GM21515 (cell line): ENCODE data around the gene SHISA7.
A peak's percentile ranks its signal among the peaks of the same experiment; 100 is the strongest.

Experiments
- ATAC-seq: cut with Tn5 transposase; IDR thresholded peaks from one replicate; pipeline ENCODE4 v1.9.1; 2021; ENCODE audit not compliant: unreplicated experiment

The SHISA7 gene

GRCh38 chr19:55482156-55482961 is 39.3 kb upstream of the SHISA7 start:
- ATAC-seq: no peak

- ATAC-seq: no peak
Measured at GRCh38 chr19:55481794-55482155, 38.7 kb upstream of the SHISA7 start.

DNA sequence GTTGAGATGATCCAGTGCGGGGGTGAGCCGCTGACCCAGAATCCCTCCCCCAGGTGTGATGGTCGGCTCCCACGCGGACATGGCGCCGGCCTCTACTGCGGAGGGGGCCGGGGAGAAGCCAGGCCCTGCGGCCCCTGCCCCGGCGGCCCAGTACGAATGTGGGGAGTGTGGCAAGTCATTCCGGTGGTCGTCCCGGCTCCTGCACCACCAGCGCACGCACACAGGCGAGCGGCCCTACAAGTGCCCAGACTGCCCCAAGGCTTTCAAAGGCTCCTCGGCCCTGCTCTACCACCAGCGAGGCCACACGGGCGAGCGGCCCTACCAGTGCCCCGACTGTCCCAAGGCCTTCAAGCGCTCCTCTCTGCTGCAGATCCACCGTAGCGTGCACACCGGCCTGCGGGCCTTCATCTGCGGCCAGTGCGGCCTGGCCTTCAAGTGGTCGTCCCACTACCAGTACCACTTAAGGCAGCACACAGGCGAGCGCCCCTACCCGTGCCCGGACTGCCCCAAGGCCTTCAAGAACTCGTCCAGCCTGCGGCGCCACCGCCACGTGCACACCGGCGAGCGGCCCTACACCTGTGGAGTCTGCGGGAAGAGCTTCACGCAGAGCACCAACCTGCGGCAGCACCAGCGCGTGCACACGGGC is 38.2 kb upstream of the SHISA7 start:
- ATAC-seq: no peak

DNA sequence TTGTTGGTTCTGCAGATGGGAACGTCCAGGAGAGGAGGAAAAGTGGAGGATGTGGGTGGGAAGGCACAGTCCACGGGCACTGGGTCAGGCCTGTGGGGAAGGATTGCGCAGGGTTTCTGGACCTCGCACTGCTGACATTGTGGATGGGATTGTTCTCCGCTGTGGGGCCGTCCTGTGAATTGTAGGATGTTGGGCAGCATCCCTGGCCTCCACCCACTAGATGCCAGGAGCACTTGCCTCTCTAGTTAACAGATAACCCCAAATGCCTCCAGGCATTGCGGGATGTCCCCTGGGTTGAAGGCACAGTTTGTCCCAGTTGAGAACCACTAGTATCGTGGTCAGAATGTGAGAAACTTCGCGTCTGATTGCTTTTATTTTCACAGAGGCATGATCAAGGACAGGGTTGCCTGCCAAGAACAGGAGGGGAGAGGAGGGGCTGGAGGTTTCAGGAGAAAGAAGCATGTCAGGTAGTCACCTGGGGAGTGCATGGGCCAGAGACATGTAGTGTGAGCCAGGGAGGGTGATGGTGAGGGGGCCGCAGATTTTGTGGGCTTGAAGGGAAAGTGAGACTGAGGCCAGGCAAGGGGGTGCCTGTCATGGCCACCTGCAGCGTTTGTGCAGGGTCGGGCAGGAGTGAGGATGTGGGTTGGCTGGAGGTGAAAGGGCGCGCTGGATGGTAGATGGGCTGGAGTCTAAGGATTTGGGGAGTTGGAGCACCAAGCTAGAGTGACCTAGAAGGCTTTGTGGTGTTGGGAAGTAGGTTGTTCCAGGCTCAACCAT is 36.5 kb upstream of the SHISA7 start:
- ATAC-seq: no peak

- ATAC-seq: no peak
Measured at GRCh38 chr19:55479045-55479444, 35.9 kb upstream of the SHISA7 start.

- no peak for ATAC-seq
Measured at GRCh38 chr19:55478364-55478763, 35.3 kb upstream of the SHISA7 start.

DNA sequence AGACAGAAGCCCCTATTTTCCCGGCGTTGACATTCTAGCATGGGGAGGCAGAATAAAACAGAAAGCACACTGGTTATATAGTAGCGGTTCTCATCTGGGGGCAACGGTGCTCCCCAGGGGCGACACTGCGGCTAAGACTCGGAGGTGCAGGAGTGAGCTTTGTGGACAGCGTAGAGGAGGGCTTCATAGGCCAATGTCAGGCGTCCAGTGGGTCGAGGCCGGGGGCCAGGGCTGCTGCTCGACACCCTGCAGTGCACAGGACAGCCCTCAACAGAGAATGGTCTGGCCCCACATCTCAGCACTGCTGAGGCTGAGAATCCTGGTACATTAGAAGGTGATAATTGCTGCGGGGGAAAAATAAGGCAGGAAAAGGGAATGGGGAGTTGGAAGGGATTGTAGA is 34.8 kb upstream of the SHISA7 start:
- no peak for ATAC-seq

GRCh38 chr19:55476100-55476775 is 33.1 kb upstream of the SHISA7 start, which contains the start of gene ZNF628:
TSS of gene ZNF628 (plus strand) at chr19:55476617. CDS start at chr19:55479911, 3,294 bp downstream.
- ATAC-seq: peak; percentile 82

DNA sequence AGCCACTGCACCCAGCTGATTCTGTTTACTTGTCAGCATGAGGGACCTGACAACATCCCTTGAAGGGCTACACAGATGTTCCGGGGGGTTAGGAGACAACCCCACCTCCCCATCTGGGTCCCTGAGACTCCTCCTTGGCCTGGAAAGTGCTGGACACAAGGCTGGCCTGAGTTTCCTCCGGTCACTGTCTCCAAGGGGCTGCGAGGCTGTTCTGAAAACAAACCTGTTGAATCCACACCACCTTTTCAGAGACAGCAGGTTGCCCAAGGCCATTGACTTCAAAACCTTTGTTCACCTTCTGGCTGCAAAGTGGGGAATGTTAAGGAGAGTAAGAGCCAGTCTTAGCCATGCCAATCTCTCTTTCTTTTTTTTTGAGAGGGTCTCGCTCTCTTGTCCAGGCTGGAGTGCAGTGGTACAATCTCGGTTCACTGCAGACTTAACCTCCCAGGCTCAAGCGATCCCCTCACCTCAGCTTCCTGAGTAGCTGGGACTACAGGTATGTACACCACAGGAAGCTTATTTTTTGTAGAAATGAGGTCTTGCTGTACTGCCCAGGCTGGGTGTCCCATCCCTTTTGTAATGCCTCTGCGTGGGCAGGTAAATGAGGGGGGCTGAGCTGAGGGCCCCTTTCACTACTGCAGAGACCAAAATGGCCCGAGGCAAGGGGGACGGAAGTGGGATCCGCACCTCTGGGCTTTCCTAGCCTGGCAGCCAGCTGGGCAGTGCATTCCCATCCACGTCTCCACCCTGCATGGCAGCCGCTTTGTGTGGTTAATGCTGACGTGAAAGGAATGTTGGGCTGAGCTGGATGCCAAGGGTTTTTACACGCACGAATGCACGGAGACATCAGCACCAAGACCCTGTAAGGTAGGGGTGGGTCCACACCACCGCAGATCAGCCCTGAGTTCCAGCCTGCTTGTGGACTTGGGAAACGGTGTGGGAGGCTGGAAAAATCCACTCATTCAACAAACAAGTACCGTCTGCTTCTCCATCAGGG is 31.5 kb upstream of the SHISA7 start:
- no peak for ATAC-seq

GRCh38 chr19:55473225-55474012 is 30.3 kb upstream of the SHISA7 start:
- ATAC-seq: no peak

DNA sequence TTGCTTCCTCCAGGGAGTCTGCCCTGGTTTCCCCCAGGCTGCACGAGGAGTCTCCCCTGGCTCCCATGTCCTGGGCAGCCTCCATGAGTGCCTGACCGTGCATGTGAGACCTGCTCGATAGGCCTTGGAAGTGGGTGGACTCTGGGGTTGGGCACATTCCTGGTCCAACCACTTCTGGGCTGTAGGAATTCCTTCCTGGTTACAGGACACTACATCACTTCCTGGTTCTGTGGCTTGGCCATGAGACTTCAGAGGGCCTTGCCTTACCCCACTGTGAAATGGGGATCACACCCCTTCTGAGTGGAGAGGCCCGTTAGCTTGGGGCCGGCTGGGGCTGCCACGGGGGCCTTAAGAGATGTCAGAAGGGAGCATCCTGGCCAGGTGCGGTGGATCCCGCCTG is 29.4 kb upstream of the SHISA7 start:
- no peak for ATAC-seq

- ATAC-seq: no peak
Measured at GRCh38 chr19:55471266-55471665, 28.2 kb upstream of the SHISA7 start.

DNA sequence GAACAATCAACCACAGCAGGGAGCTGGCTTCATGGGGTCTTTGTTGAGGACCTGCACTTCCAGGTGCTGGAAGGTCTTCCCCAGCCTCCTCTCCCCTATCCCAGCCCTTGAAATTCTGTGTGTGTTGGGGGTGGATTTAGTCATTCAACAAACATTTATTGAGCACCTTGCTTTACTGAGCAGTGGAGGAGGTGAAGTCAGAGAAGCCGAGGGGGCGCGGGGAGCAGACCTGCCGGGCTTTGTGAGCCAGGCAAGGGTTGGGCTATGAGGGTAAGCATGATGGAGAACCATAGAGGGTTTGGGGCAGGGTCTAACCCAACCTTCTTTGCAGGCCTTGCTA is 24.9 kb upstream of the SHISA7 start:
- no peak for ATAC-seq

DNA sequence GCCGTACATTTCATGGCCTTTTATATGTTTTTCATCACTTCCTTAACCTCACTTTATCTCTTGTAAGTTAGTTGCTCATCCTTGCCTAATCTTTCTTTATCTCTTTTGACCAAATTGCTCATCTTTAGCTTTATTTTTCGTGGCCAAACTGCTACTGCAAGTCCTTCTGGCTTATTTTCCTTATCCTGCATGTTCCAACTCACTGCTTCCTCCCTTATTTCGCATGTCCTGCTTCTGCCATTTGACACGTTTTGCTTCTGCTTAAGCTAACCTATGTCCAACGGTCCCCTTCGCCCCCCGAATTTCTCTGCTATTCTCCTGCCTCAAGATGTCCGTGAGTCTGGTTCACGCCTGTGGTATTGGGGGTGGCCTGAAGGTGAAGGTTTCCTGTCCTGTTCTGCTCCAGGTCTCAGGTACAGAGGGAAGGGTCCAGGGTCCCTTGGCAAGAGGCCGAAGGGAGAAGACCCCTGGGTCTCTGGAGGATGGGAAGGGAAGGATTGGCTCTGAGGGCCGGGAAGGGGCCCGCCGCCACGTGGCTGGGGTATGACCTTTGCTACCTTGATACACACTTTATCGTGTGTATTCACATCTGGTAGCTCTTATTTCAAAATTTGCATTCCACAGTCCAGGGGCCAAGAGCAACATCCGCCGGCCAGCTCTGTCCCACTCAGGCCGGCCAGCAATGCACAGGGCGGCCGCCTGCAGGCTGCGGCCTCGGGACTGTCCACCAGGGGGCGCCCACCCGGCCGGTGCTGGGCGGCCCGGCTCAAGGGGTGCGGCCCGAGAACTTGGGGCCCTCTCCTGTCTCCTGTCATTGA is 24.3 kb upstream of the SHISA7 start:
- ATAC-seq: no peak

DNA sequence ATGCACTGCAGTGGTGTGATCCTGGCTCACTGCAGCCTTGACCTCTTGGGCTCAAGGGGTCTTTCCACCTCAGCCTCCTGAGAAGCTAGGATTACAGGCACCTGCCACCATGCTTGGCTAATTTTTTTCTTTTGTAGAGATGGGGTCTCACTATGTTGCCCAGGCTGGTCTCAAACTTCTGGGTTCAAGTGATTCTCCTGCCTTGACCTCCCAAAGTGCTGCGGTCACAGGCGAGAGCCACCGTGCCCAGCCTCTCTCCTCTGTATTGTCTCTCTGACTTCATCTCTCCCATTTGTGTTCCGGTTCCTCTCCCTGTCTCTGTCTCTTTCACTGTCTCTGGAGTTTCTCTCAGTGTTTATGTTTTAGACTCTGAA is 23.1 kb upstream of the SHISA7 start:
- ATAC-seq: no peak

DNA sequence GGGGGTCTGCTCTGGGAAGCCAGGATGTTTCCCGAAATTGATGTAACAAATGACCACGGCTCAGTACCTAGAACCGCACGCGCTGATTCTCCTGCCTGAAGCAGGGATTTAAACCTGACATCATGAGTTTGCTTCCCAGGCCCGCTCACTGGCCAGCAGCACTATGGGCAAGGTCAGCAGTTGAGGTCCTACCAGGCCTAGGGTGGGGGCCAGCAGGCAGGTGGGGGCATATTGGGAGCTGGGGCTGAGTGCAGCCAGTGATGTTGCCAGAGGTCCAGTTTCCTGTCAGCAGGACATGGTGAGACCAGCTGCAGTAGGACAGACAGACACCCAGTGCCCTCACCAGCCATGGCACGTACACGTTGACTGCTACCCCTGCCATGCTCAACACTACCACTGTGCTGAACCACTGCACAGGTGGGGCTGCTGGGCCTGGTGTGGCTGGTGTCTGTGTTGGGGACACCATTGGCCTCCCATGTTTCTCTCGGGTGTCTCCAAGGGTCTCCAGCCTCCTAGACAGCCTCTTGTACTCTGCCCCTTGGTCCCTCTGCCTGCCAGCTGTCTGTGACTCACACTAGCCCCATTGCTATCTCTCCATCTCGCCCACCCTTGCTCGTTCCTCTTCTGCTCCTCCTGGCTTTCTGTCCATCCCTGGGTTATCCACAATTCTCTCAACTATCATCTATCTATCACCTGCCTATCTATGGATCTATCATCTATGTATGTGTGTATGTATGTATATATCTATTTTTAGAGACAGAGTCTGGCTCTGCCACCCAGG is 22.6 kb upstream of the SHISA7 start:
- no peak for ATAC-seq

DNA sequence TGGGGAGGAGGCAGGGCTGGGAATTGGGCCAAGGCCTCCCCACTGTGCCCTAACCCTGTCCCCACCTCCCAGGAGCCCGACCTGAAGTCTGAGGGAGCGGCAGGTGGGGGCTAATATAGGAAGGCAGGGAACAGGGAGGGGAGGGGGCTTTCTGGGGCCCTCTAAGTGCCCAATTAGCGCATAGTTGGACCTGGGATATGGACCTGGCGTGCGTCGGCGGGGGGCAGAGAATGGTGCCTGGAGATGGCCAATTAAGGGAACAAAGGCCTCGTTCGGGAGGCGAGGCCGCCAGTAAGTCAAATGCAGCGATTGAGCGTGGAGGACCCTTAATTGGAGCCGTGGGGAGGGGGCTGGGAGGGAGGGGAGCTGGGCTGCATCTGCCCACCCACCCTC is 21.6 kb upstream of the SHISA7 start, which contains the start of gene C19orf85:
Gene C19orf85, minus strand, starts transcription at position 90 of the 393 bp plus-strand sequence. CDS start 197 bp downstream, outside the sequence.
- no peak for ATAC-seq
